ENCODE measurements around the gene MCOLN1.

GRCh38 chr19:7513809-7514642, 8.4 kb upstream of the MCOLN1 start:
- TF ChIP-seq CTCF (IDR thresholded peaks at IDR 0.05) (no peak), POLR2A (IDR thresholded peaks at IDR 0.05) (no peak)

Measured in right lobe of liver (tissue), 4 donors.